ENCODE results near the gene GDPD2.
"Not testable (repeated sequence)": the region's sequence is repeated elsewhere in the genome, so short reads cannot be mapped to it uniquely, and the experiment has no call there.

The GDPD2 gene

DNA sequence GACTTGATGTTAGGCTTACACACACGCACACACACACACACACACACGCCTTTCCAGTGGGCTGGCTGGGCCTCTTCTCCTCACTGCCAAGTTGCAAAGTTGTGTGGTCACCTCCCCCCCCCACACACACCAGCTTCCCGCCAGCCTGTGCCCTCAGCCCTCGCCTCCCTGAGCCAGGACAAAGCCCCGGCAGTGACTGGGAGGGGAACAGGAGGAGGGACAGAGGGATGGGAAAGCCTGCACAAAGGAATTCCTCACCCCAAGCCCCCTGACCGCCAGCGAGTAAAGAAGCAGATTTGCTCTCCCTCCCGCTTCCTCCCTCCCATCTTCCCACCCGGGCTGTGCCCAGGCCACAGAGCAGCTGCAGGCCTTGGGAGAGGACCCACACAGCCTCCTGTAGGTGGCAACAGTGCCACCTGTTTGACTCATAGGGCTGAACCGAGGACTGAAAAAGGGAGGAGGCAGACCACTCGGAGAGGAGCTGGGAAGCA is at the start of gene GDPD2:
Gene GDPD2 (plus strand): TSS at position 464 of the 491 bp plus-strand sequence. CDS start 1,671 bp downstream, outside the sequence.
- no peak for DNase-seq (ENCODE audit: low read depth in 1 of 2, low spot score in 1 of 2)

GRCh38 chrX:70386235-70386634 is 36.9 kb upstream of the GDPD2 start:
- no peak for DNase-seq (ENCODE audit: low read depth in 1 of 2, low spot score in 1 of 2)

GRCh38 chrX:70398899-70399298 is 24.2 kb upstream of the GDPD2 start:
- DNase-seq (ENCODE audit: low read depth in 1 of 2, low spot score in 1 of 2), result no peak

- not testable (repeated sequence) for DNase-seq (ENCODE audit: low read depth in 1 of 2, low spot score in 1 of 2)
These were observed 22.9 kb upstream of the GDPD2 start for GRCh38 chrX:70400181-70400580.

DNA sequence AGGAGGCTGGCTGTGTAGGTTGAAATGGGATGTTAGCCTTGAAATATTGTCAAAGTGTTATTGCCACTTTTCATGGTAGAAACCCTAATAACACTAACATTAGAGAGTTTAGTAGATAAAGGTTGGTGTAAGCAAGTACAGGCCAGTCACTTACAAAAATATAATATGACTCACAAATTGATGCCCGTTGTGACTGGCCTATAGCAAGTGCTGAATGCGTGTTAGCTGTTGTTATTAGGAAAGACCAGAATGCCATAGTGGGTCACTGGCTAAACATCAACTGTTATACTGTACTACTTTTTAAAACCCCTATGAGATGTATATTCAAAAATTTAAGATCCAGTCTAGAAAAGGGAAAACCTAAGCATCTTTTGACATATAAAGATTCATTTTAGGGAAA is 20.4 kb upstream of the GDPD2 start:
- no peak for DNase-seq (ENCODE audit: low read depth in 1 of 2, low spot score in 1 of 2)

- DNase-seq (ENCODE audit: low read depth in 1 of 2, low spot score in 1 of 2), result no peak
These were observed 18.1 kb upstream of the GDPD2 start for GRCh38 chrX:70405003-70405402.

GRCh38 chrX:70410921-70411320 is 12.2 kb upstream of the GDPD2 start:
- DNase-seq (ENCODE audit: low read depth in 1 of 2, low spot score in 1 of 2), result no peak

GRCh38 chrX:70411475-70411874 is 11.6 kb upstream of the GDPD2 start:
- DNase-seq (ENCODE audit: low read depth in 1 of 2, low spot score in 1 of 2), result no peak

GRCh38 chrX:70421618-70422017 is 1.5 kb upstream of the GDPD2 start:
- DNase-seq (ENCODE audit: low read depth in 1 of 2, low spot score in 1 of 2), result no peak

DNA sequence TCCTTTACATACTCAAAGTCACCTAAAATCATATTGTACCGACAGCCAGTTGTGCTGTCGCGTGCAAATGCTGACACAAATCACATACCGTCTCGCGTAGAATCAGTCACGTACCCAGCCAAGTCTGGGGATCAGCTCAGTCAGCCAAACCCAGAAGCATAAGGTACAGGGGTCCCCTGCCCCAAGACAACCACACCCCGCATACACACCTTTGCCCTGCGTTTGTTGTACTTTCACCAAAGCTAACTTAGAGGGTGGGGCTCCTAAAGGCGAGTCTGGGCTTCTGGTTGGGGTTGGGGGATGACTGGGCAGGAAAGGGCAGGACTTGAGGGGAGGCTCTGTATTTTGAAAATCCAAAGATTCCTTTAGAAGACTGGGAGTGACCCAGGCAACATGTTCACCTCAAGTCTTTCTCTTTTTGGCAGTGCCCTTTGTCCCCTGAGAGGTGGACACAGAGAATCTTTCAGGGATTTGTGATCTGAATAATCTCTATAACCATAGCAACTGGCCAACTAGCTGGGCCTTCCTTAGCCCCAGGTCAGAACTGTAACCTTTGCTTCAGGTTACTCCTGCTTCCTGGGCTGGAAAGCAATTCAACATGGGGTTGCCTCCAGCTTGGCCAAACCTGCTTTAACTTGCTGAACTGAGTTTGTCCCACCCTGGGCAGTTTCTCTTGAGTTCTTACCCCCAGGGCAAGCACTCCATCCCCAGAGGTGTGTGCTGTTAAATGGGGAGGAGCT is 992 bp downstream of the GDPD2 start:
- DNase-seq (ENCODE audit: low read depth in 1 of 2, low spot score in 1 of 2), result no peak

GRCh38 chrX:70424801-70425200 is 1.7 kb downstream of the GDPD2 start:
- DNase-seq (ENCODE audit: low read depth in 1 of 2, low spot score in 1 of 2), result no peak

GRCh38 chrX:70426286-70427278 is 3.5 kb downstream of the GDPD2 start:
- no peak for DNase-seq (ENCODE audit: low read depth in 1 of 2, low spot score in 1 of 2)

DNA sequence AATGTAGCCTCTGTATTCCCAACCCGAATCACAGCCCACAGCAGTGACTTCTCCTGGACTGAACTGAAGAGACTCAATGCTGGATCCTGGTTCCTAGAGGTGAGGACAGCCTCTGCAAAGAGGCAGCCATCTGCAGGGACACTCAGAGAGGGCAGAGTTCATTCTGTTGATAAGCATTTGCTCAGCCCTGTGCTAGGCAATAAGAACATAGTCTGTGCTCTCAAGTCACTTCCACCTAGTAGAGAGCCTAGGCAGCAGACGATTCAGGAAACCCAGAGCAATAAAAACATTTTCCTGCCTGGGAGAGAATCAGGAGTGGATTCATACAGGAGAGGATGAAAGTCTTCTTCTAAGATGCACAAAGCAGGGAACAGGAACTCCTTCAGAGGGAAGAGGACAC is 4.3 kb downstream of the GDPD2 start:
- DNase-seq (ENCODE audit: low read depth in 1 of 2, low spot score in 1 of 2), result no peak

- DNase-seq (ENCODE audit: low read depth in 1 of 2, low spot score in 1 of 2), result no peak
These were observed 6.6 kb downstream of the GDPD2 start for GRCh38 chrX:70429759-70430158.

- DNase-seq (ENCODE audit: low read depth in 1 of 2, low spot score in 1 of 2), result no peak
These were observed 10.1 kb downstream of the GDPD2 start for GRCh38 chrX:70432936-70433847.

DNA sequence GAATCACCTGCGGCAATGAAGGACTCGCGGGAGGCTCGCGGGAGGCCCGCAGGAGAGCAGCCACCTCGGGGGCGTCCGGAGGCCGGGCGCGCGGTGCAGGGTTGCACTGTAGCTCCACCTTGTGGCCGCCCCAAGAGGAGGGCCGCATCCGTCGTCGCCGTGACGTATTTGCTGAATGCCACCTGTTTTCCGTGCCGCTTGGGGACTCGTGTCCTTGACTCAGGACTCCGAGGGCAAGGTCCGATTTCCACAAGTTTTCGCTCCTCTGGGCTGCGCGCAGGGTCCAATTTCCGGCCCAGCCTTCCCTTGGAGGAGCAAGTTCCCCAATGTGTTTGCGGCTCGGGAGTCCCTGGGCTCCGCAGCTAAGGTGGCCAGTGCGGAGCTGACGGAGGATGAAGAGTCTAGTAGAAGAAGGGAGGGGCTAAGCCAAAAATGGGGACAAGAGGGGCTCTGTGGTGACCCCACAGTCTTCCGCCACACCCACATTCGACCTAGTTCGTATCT is 10.8 kb downstream of the GDPD2 start:
- peak; percentile 49 for DNase-seq (ENCODE audit: low read depth in 1 of 2, low spot score in 1 of 2)

- peak in 1 of 2 donors; percentile 18 for DNase-seq (ENCODE audit: low read depth in 1 of 2, low spot score in 1 of 2)
These were observed 11.3 kb downstream of the GDPD2 start for GRCh38 chrX:70434352-70434866.

- no peak for DNase-seq (ENCODE audit: low read depth in 1 of 2, low spot score in 1 of 2)
These were observed 11.9 kb downstream of the GDPD2 start for GRCh38 chrX:70434914-70435586.

DNA sequence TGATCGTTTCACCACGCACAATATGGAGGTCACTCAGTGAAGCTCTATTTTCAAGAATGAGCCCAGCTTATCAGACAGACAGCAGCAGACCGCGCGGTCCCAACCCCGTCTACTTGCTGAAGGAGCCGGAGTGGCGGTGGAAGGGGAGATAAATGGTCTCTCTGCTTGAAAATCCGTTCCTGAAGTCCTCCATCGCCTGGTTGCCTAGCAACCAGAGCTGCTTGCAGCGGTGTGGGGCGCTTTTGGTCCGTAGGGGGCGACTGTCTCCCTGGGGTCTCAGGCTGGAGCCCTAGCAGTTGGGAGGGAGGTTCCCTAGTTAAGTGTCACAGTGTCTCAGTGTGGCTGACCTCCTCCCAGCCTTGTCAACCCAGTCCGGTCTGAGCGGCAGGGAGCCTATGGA is 13.2 kb downstream of the GDPD2 start:
- no peak for DNase-seq (ENCODE audit: low read depth in 1 of 2, low spot score in 1 of 2)

DNA sequence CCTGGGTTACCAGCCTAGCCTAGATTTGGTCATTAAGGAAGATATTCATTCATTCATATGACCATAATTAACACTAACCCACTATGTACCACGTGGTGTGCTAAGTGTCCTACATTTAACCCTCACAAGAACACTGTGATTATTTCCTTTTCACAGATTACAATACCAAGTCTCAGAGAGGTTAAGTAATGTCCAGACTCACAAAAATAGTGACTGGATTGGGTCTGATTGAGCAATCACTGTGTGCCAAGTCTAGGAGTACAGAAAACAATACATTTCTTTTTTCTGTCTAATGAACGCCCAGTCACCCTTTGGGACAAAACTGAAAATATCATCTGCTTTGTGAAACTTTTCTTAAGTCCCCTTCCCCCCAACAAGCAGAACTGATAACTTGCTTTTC is 13.9 kb downstream of the GDPD2 start:
- DNase-seq (ENCODE audit: low read depth in 1 of 2, low spot score in 1 of 2), result no peak

Measured in stimulated activated CD4-positive, alpha-beta T cell treated with anti-CD3 and anti-CD28 coated beads, Interleukin-15, amount 100 ng/mL, for 1 hour (primary cell).